ENCODE results near the gene SMG9. TPM values are rescaled to one million over a fixed set of nuclear protein-coding genes. Genes with fewer than 3 reads are reported as not detected.

Gene SMG9
- total RNA-seq, 1 donor from 2014 or later, result 21.1 TPM

GRCh38 chr19:43759515-43759914, 4.8 kb upstream of the SMG9 start:
- DNase-seq (ENCODE audit: low spot score), result no peak

DNA sequence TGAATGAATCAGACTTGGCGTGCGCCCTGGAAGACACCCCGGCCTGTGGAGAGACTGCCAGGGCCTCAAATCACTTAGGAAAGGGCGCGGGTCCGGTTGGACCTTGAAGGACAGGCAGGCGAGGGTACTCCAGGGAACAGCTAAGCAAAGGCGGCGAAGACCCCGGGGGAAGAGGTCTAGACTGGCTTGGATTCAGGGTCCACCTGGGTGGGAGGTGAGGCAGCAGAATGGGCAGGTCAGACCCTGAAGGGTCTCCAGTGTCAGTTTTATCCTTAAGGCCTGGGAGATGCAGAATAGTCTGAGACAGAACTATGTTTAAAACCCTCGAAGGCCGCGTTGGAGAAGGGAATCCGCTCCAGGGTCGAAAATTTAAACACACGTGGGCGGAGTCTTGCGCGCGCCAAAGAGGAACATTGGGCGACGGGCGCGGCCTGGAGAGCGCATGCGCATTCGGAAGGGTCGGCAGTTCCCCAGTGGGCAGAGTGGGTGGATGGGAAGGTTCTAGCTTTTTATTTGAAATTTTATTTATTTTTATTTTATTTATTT, 567 bp upstream of the SMG9 start:
- DNase-seq (ENCODE audit: low spot score), result no peak

DNA sequence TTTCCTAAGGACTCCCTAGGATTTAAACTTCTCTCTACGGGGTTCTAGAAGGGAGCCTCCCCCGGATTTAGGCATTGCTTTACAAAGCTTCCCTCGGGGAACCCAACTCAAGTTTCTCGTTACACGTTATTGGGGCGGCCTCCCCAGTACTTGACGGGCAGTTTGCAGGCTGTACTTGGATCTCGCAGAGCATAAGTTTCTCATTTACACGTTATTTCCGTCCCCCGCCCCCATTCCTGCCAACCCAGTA, 584 bp downstream of the SMG9 start:
- no peak for DNase-seq (ENCODE audit: low spot score)

- DNase-seq (ENCODE audit: low spot score), result no peak
Observed at GRCh38 chr19:43752287-43752875, 2.4 kb downstream of the SMG9 start.

GRCh38 chr19:43751466-43752220, 3.1 kb downstream of the SMG9 start:
- no peak for DNase-seq (ENCODE audit: low spot score)

- no peak for DNase-seq (ENCODE audit: low spot score)
Observed at GRCh38 chr19:43749898-43750297, 4.9 kb downstream of the SMG9 start.

DNA sequence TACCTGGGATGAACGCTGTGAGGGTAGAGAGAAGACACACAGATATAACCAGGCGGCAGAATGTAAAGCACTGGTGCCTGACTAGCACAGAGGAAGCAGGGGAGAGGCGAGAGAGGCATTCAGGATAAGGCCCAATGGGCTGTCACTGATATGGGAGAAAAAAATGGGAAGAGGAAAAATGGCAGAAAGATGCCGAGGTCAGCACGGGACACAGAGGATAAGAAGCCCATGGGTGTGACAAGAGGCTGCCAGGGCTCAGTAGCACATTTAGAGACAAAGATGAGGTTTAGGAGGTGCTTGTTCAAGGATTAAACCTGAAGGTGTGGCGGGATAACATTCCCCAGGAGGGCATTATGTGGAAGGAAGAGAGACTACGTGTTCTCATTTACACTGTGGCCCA, 5.6 kb downstream of the SMG9 start:
- no peak for DNase-seq (ENCODE audit: low spot score)

- DNase-seq (ENCODE audit: low spot score), result no peak
Observed at GRCh38 chr19:43748685-43749084, 6.1 kb downstream of the SMG9 start.

GRCh38 chr19:43748205-43748594, 6.6 kb downstream of the SMG9 start:
- no peak for DNase-seq (ENCODE audit: low spot score)

DNA sequence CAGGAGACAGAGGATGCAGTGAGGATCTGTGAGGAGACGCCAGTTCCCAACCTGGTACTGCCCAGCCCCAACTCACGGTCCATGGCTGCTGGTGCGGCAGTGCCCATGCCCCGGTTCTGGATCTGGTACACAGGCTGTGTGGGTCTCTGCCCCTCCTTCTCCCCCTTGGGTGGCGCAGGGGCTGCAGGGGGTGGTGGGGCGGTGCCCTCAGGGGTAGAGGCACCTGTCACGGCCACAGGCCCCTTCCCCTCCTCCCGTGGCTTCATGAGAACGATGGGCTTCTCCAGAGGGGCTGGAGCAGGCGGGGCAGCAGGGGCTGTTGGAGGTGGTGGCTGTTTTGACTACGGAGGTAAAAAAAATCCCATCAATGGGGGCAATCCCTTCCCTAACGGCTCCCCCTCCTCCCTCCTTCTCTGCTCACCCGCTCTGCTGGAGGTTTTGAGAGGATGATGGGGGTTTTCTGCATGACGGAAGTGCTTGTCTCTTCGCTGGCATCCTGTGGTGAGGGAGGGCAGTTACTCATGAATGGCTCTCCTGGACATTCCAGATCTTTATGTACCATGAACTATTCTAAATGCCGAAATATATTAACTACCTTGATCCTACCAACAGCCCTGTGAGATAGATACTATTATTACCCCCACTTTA, 7.1 kb downstream of the SMG9 start:
- no peak for DNase-seq (ENCODE audit: low spot score)

GRCh38 chr19:43743059-43743458, 11.7 kb downstream of the SMG9 start:
- DNase-seq (ENCODE audit: low spot score), result no peak

- DNase-seq (ENCODE audit: low spot score), result no peak
Observed at GRCh38 chr19:43741075-43741825, 13.5 kb downstream of the SMG9 start.

- no peak for DNase-seq (ENCODE audit: low spot score)
Observed at GRCh38 chr19:43739439-43740235, 15.1 kb downstream of the SMG9 start.

GRCh38 chr19:43738780-43739211, 16.0 kb downstream of the SMG9 start:
- DNase-seq (ENCODE audit: low spot score), result no peak

GRCh38 chr19:43735957-43736356, 18.8 kb downstream of the SMG9 start:
- DNase-seq (ENCODE audit: low spot score), result no peak

- no peak for DNase-seq (ENCODE audit: low spot score)
Observed at GRCh38 chr19:43735013-43735412, 19.7 kb downstream of the SMG9 start.

DNA sequence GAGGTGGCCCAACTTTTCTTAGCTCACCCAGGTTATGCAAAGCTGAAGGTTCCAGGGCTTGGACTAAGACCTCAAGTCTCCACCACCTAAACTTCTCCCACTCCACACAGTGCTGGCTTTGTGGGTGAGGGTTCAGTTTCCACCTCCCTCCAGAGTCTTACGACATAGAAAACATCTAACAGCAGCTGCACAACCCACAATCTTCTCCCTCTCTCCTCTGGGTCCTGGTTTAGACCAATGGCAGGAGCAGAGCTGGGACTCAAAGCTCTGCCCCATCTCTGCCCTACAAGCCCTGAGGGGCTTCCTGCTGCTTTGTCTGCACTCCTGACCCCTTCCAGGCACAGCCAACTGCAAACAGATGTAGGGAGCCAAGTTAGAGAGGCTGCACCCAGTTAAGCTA, 22.9 kb downstream of the SMG9 start:
- DNase-seq (ENCODE audit: low spot score), result no peak

DNA sequence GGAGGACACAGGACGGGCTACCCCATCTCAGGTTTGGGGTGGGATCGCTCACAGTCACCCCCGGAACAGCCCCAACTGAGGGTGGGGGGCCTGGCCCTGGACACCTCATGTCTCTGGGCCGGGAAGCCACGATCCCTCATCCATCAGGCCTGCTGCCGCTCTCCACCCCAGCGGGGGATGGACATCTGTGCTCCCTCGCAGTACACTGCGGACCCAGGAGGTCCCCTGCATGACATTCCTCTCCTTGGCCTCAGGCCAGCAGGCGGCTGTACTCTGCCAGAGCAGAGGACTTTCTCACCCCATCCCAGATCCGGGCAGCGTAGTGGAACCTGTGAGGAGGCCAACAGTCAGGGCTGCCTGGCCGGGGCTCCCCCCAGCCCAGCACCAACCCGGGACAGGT, 23.4 kb downstream of the SMG9 start:
- no peak for DNase-seq (ENCODE audit: low spot score)

GRCh38 chr19:43729919-43730318, 24.8 kb downstream of the SMG9 start:
- DNase-seq (ENCODE audit: low spot score), result no peak

DNA sequence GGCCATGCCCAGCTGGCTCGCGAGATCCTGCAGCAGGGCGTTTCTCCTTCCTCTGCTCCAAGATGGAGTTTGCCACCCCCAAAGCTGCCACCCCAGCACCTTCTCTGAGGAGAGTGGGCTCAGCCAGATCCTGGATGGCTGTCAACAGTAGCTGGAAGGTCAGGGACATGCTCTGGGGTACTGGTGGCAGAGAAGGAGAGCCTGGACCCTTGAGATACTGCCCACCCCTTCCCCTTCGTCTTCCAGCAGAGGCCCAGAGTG, 27.2 kb downstream of the SMG9 start:
- DNase-seq (ENCODE audit: low spot score), result no peak

All from mesenteric fat pad (tissue), 1 donor.